GM23338 (cell line): ENCODE results near the gene TCF3. TPM values are rescaled to one million over a fixed set of nuclear protein-coding genes. Genes with fewer than 3 reads are reported as not detected.

Source experiments
- ATAC-seq: fragments of 200-7000 bp; cut with Tn5 transposase; 3 replicates; pipeline ENCODE4 v1.9.1; 2020
- DNase-seq: peaks from one replicate; pipeline ENCODE4 v3.0.0-alpha.2; 2015; ENCODE audit warnings: low spot score
- H2AFZ ChIP-seq: fragments of 200-600 bp; sonication (generic); 2 replicates; pipeline ENCODE4 v1.8.0; 2016; ENCODE audit warnings: antibody characterized with exemption, mild to moderate bottlenecking, moderate library complexity
- H3F3A ChIP-seq: fragments of 200-600 bp; sonication (generic); replicated peaks from 2 replicates; pipeline ENCODE4 v1.8.0; 2017; ENCODE audit warnings: antibody characterized with exemption, mixed run types, low read depth
- H3K27ac ChIP-seq: fragments of 200-600 bp; sonication (generic); 2 replicates; pipeline ENCODE4 v1.6.1; 2016; ENCODE audit warnings: low read depth
- H3K27me3 ChIP-seq: fragments of 200-600 bp; sonication (generic); 2 replicates; pipeline ENCODE4 v1.8.0; 2016; ENCODE audit warnings: mild to moderate bottlenecking, mixed run types, moderate library complexity; ENCODE audit not compliant: insufficient read depth
- H3K36me3 ChIP-seq: fragments of 200-600 bp; sonication (generic); 2 replicates; pipeline ENCODE4 v1.8.0; 2016; ENCODE audit warnings: mild to moderate bottlenecking; ENCODE audit not compliant: insufficient read depth
- H3K4me1 ChIP-seq: fragments of 200-600 bp; sonication (generic); 2 replicates; pipeline ENCODE4 v1.8.0; 2016; ENCODE audit warnings: mild to moderate bottlenecking, moderate library complexity; ENCODE audit not compliant: insufficient read depth
- H3K4me2 ChIP-seq: fragments of 200-600 bp; sonication (generic); 2 replicates; pipeline ENCODE4 v1.7.1; 2017; ENCODE audit warnings: mixed run types
- H3K4me3 ChIP-seq: fragments of 200-600 bp; sonication (generic); 2 replicates; pipeline ENCODE4 v1.6.1; 2016; ENCODE audit warnings: mixed run types
- H3K79me2 ChIP-seq: fragments of 200-600 bp; sonication (generic); replicated peaks from 2 replicates; pipeline ENCODE4 v1.8.0; 2017; ENCODE audit warnings: mild to moderate bottlenecking; ENCODE audit not compliant: insufficient read depth
- H3K9me2 ChIP-seq: fragments of 200-600 bp; sonication (generic); 2 replicates; pipeline ENCODE4 v1.8.0; 2017; ENCODE audit not compliant: insufficient read depth
- H4K20me1 ChIP-seq: fragments of 200-600 bp; sonication (generic); replicated peaks from 2 replicates; pipeline ENCODE4 v1.8.0; 2017; ENCODE audit warnings: mild to moderate bottlenecking; ENCODE audit not compliant: insufficient read depth
- H3K27ac Mint-ChIP-seq: 2 replicates; pipeline ENCODE4 v1.8.0; 2020; ENCODE audit warnings: inconsistent platforms, mild to moderate bottlenecking, moderate library complexity, mixed read lengths
- H3K27me3 Mint-ChIP-seq: 3 replicates; pipeline ENCODE4 v1.8.0; 2022; ENCODE audit warnings: low read depth, mild to moderate bottlenecking, moderate library complexity, mixed read lengths, inconsistent platforms; ENCODE audit not compliant: insufficient read depth, poor library complexity
- H3K36me3 Mint-ChIP-seq: 3 replicates; pipeline ENCODE4 v1.8.0; 2021; ENCODE audit warnings: low read depth, mild to moderate bottlenecking, inconsistent platforms, moderate library complexity, mixed read lengths
- H3K4me1 Mint-ChIP-seq: 3 replicates; pipeline ENCODE4 v1.8.0; 2020; ENCODE audit warnings: mild to moderate bottlenecking, inconsistent platforms, mixed read lengths
- H3K4me3 Mint-ChIP-seq: 3 replicates; pipeline ENCODE4 v1.8.0; 2021; ENCODE audit warnings: moderate library complexity, mild to moderate bottlenecking, inconsistent platforms, mixed read lengths
- H3K9me3 Mint-ChIP-seq: 3 replicates; pipeline ENCODE4 v1.8.0; 2020; ENCODE audit warnings: moderate library complexity, mild to moderate bottlenecking, inconsistent platforms, mixed read lengths
- EZH2 ChIP-seq: fragments of 200-600 bp; sonication (generic); IDR thresholded peaks from one replicate; pipeline ENCODE4 v1.8.0; 2017; ENCODE audit warnings: antibody characterized with exemption, mild to moderate bottlenecking, low read depth; ENCODE audit not compliant: unreplicated experiment
- EZH2phosphoT487 ChIP-seq: fragments of 200-600 bp; sonication (generic); IDR thresholded peaks from one replicate; pipeline ENCODE4 v1.8.1; 2018; ENCODE audit warnings: antibody characterized with exemption; ENCODE audit not compliant: unreplicated experiment
- JUNB ChIP-seq: IDR thresholded peaks from one replicate; pipeline ENCODE4 v1.6.1; 2016; ENCODE audit warnings: antibody characterized with exemption; ENCODE audit not compliant: unreplicated experiment
- NANOG ChIP-seq: IDR thresholded peaks from 2 replicates; pipeline ENCODE4 v1.6.1; 2016; ENCODE audit warnings: antibody characterized with exemption, borderline replicate concordance
- REST ChIP-seq: IDR thresholded peaks from one replicate; pipeline ENCODE4 v1.6.1; 2018; ENCODE audit warnings: antibody characterized with exemption; ENCODE audit not compliant: unreplicated experiment
- ZNF114 ChIP-seq: fragments of 250-450 bp; sonication (Bioruptor Pico); IDR thresholded peaks from 2 replicates; pipeline ENCODE4 v1.5.0; 2020; ENCODE audit warnings: mild to moderate bottlenecking, moderate library complexity
- ZNF331 ChIP-seq: fragments of 250-450 bp; sonication (Bioruptor Pico); IDR thresholded peaks from 2 replicates; pipeline ENCODE4 v1.5.0; 2020; ENCODE audit warnings: low read depth, mild to moderate bottlenecking, moderate library complexity
- ZNF462 ChIP-seq: fragments of 250-450 bp; sonication (Bioruptor Pico); IDR thresholded peaks from 2 replicates; pipeline ENCODE4 v1.5.0; 2020; ENCODE audit warnings: mild to moderate bottlenecking, moderate library complexity
- polyA plus RNA-seq: library from polyadenylated mRNA; unstranded; fragments of >200 nt; fragmentation: Nextera tagmentation; extraction: Ambion mirVana; gene quantifications from 2 replicates; pipeline ENCODE4 v1.2.1, GENCODE V29; 2016
- total RNA-seq: library from RNA; depleted of rRNA; stranded (reverse); fragments of >200 nt; shearing (Covaris generic); gene quantifications from 2 replicates; pipeline ENCODE4 v1.2.3, GENCODE V29; 2014

Gene TCF3
- total and polyA plus RNA-seq, 2 experiments from 2014 or later, result 166 to 383 TPM

GRCh38 chr19:1599460-1599846 is 53.0 kb downstream of the TCF3 start (continued):
- TF ChIP-seq REST, result no peak
- no peak for TF ChIP-seq ZNF462 (CRISPR knock-in tag)

- no peaks in the 10 kb centered on the region for H3K9me3 Mint-ChIP-seq
- ATAC-seq, result no peak
- TF ChIP-seq REST (no peak), NANOG (no peak), EZH2 (no peak), EZH2phosphoT487 (no peak), ZNF114 (no peak), JUNB (no peak), ZNF331 (CRISPR knock-in tag) (no peak)
Observed at GRCh38 chr19:1598777-1599459, 53.5 kb downstream of the TCF3 start.

More at GRCh38 chr19:1598777-1599459, 53.5 kb downstream of the TCF3 start:
- H2AFZ ChIP-seq, result no peak overlapping the region
- H3K36me3 ChIP-seq, result peaks cover 11% of the 10 kb centered on the region
- H3K4me3 ChIP-seq, result no peak overlapping the region
- peaks cover 40% of the 10 kb centered on the region for H4K20me1 ChIP-seq
- no peak overlapping the region for H3K4me2 ChIP-seq
- Mint-ChIP-seq H3K4me3 (no peak overlapping the region), H3K27ac (no peak overlapping the region), H3K36me3 (peaks cover 39% of the 10 kb centered on the region), H3K27me3 (peaks cover 17% of the 10 kb centered on the region), H3K4me1 (peaks cover 3% of the 10 kb centered on the region; the same call in 2 of the 3 replicates)
- no peaks in the 10 kb centered on the region for H3K4me1 ChIP-seq
- no peak overlapping the region for H3K27ac ChIP-seq
- no peaks in the 10 kb centered on the region for H3K9me2 ChIP-seq
- H3F3A ChIP-seq, result peaks cover 4% of the 10 kb centered on the region
- peaks cover 38% of the 10 kb centered on the region for H3K79me2 ChIP-seq
- DNase-seq, result no peak
- no peaks in the 10 kb centered on the region for H3K27me3 ChIP-seq
